Erythroblast (primary cell): Measurements from ENCODE around the gene RAD23B.

Experiments
- DNase-seq, 2 experiments: peaks; one replicate each; lab custom pipeline; 2025; lab: John Stamatoyannopoulos, UW
- GATA1 ChIP-seq: IDR thresholded peaks from 2 replicates; pipeline ENCODE4 v1.6.1; 2011; ENCODE audit warnings: low read depth, mild to moderate bottlenecking, control low read depth, low read length, moderate library complexity
- POLR2A ChIP-seq: IDR thresholded peaks from 2 replicates; pipeline ENCODE4 v1.6.1; 2011; ENCODE audit warnings: mild to moderate bottlenecking, low read length

RAD23B gene

GRCh38 chr9:107316795-107317661, 33.9 kb downstream of the RAD23B start:
- no peak for TF ChIP-seq GATA1
- TF ChIP-seq POLR2A, result no peak
- DNase-seq, result peak in 1 of 2 experiments; percentile 8

GRCh38 chr9:107322643-107323042, 39.6 kb downstream of the RAD23B start:
- no peak for DNase-seq

GRCh38 chr9:107323836-107324585, 40.9 kb downstream of the RAD23B start:
- no peak for DNase-seq
- no peak for TF ChIP-seq GATA1
- TF ChIP-seq POLR2A, result no peak

More at GRCh38 chr9:107322643-107323042, 39.6 kb downstream of the RAD23B start:
- TF ChIP-seq GATA1 (no peak), POLR2A (no peak)

DNA sequence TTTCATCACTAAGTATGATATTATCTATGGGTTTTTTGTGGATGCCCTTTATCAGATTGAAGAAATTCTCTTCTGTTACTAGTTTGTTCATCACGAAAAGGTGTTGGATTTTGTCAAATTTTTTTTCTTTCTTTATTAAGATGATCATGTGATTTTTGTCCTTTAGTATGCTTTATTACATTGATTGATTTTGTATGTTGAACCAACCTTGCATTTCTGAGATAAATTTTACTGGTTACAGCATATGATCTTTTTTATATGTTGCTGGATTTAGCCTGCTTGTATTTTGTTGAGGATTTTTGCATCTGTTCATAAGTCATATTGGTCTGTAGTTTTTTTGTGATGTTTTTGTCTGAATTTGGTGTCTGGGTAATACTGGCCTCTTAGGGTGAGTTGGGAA, 42.8 kb downstream of the RAD23B start:
- no peak for DNase-seq
- TF ChIP-seq POLR2A (no peak), GATA1 (no peak)

DNA sequence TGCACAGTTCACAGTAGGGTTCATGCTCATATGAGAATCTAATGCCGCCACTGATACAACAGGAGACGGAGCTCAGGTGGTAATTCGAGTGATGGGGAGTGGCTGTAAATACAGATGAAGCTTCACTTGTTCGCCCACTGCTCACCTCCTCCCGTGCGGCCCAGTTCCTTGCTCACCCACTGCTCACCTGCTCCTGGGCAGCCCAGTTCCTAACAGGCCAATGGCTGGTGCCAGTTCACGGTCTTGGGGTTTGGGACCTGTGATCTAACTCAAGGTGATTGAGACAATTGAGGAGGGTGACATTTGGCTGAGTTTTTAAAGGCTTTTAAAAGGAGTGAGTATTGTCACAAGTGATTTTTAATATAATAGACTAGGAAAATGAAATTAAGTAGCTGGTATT, 45.4 kb downstream of the RAD23B start:
- TF ChIP-seq POLR2A (no peak), GATA1 (no peak)
- no peak for DNase-seq

DNA sequence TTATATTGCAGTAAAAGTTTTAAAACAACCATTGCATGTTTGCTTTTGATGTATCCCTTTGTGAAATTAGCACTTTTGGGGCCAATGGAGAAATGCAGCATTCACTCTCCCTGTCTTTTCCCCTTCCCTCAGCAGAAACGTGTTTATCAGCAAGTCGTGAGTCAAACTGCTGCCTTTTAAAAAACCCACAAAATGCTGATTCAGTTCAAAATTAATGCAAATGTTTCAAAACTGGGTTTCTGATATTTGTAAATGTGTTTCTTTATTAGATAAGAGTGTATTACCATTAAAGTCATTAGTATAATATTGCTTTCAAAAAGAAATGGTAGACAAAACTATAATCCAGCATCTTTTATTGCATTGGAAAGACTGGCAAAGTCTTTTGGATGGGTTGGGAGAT, 47.3 kb downstream of the RAD23B start:
- no peak for DNase-seq
- no peak for TF ChIP-seq POLR2A

GRCh38 chr9:107332883-107333282, 49.8 kb downstream of the RAD23B start:
- TF ChIP-seq GATA1 (no peak), POLR2A (no peak)
- no peak for DNase-seq

- TF ChIP-seq GATA1 (no peak), POLR2A (no peak)
- DNase-seq, result no peak
These were observed 50.3 kb downstream of the RAD23B start for GRCh38 chr9:107333363-107333762.

- no peak for TF ChIP-seq GATA1
- TF ChIP-seq POLR2A, result no peak
- no peak for DNase-seq
These were observed 51.2 kb downstream of the RAD23B start for GRCh38 chr9:107334103-107334776.

- no peak for DNase-seq
- no peak for TF ChIP-seq GATA1
- TF ChIP-seq POLR2A, result no peak
These were observed 52.3 kb downstream of the RAD23B start for GRCh38 chr9:107335331-107335730.

DNA sequence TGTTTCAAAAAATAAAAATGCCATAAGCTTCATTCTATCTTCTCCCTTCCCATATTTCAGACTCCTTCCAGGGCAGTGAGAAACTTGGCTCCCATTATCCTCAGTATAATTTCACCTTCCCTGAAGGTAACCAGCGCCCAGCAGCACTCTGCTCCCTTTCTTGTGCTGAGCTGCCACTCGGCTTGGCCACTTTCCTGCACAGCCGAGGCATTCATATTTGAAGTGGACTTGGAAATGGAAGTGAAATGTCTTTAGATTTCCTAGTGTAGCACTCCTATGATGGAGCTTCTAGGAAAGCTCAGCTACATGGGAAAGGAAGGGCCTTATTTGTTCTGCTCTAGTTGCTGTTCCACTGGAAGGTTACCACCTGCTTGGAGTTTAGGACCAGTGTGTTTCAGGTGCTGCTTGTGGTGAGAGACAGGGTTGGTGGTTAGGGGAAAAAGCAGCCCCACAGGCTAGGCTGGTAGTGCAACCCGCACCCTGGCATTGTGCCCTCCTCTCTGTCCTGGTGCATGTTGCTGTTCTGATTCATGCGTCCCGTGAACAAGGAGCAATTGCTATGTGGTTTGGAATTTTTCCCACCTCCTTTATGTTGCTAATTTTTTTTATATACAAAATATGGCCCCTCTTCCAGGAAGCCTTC, 53.8 kb downstream of the RAD23B start:
- TF ChIP-seq POLR2A (no peak), GATA1 (no peak)
- no peak for DNase-seq

- DNase-seq, result no peak
- no peak for TF ChIP-seq POLR2A
- TF ChIP-seq GATA1, result no peak
These were observed 54.9 kb downstream of the RAD23B start for GRCh38 chr9:107337676-107338590.
